Activated CD8-positive, alpha-beta T cell treated with anti-CD3 and anti-CD28 coated beads for 36 hours (primary cell): Measurements from ENCODE around the gene GCC1. TPM values are rescaled to one million over a fixed set of nuclear protein-coding genes. Genes with fewer than 3 reads are reported as not detected.
A peak's percentile ranks its signal among the peaks of the same experiment; 100 is the strongest.

ENCODE experiments used
- ATAC-seq: fragments of 200-7000 bp; cut with Tn5 transposase; one replicate; pipeline ENCODE4 v1.10.0; 2021; ENCODE audit warnings: mild to moderate bottlenecking, moderate library complexity
- CTCF ChIA-PET: fragments of 350-600 bp; sonication (Branson Sonifier 250); formaldehyde crosslinking; loops from one replicate; lab custom pipeline; 2021; ENCODE audit warnings: antibody characterized with exemption; lab: Charles Lee
- POLR2A ChIA-PET: fragments of 350-600 bp; sonication (Branson Sonifier 250); formaldehyde crosslinking; loops from one replicate; lab custom pipeline; 2021; ENCODE audit warnings: antibody characterized with exemption; lab: Charles Lee
- DNase-seq: peaks from one replicate; pipeline ENCODE4 v3.0.0-alpha.2; 2020
- H3K27ac Mint-ChIP-seq: one replicate; pipeline ENCODE4 v1.8.0; 2021; ENCODE audit warnings: mild to moderate bottlenecking, mixed read lengths
- H3K27me3 Mint-ChIP-seq: one replicate; pipeline ENCODE4 v1.8.0; 2021; ENCODE audit warnings: mixed read lengths
- H3K36me3 Mint-ChIP-seq: one replicate; pipeline ENCODE4 v1.8.0; 2021; ENCODE audit warnings: low read depth, mixed read lengths
- H3K4me1 Mint-ChIP-seq: one replicate; pipeline ENCODE4 v1.8.0; 2021; ENCODE audit warnings: low read depth, mixed read lengths
- H3K4me3 Mint-ChIP-seq: one replicate; pipeline ENCODE4 v1.8.0; 2021; ENCODE audit warnings: mild to moderate bottlenecking, moderate library complexity, mixed read lengths
- H3K9me3 Mint-ChIP-seq: one replicate; pipeline ENCODE4 v1.8.0; 2021; ENCODE audit warnings: mixed read lengths
- CTCF ChIP-seq: fragments of 200-600 bp; IDR thresholded peaks from one replicate; pipeline ENCODE4 v1.8.0; 2022; ENCODE audit warnings: antibody characterized with exemption, mild to moderate bottlenecking
- intact Hi-C: fragments of 100-400 bp; cut with micrococcal nuclease; formaldehyde crosslinking; loops from one replicate; pipeline ENCODE4 v1.10.0; 2022
- total RNA-seq, 2 experiments: library from RNA; stranded (reverse); gene quantifications; one replicate each; pipeline ENCODE4 v1.2.3, GENCODE V29; 2021

GCC1 gene
- total RNA-seq, 2 experiments from 2014 or later = 12.4 to 12.5 TPM

DNA sequence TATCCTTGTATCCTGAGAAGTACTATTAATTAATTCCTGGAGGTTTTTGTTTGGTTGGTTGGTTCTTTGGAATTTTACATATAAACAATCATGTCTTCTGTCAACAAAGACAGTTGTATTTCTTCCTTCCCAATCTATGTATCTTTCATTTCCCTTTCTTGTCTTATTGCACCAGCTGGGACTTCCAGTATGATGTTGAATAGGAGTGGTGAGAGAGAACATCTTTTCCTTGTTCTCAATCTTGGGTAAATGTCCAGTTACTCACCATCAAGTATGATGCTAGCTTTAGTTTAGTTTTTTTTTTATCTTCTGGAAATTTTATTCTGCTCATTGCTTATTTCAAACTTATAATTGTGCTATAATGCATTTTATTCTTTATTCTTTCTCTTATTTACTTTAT lies 39.9 kb upstream of the GCC1 start:
- no peak for TF ChIP-seq CTCF
- intact Hi-C loops = no loop called here
- CTCF ChIA-PET = no interaction called here

GRCh38 chr7:127620406-127621233 lies 35.2 kb upstream of the GCC1 start:
- Mint-ChIP-seq H3K27me3 (peaks cover 40% of the 10 kb centered on the region), H3K27ac (no peak overlapping the region), H3K4me3 (no peak overlapping the region), H3K4me1 (peaks cover 6% of the 10 kb centered on the region), H3K9me3 (no peaks in the 10 kb centered on the region), H3K36me3 (no peaks in the 10 kb centered on the region)
- TF ChIP-seq CTCF = no peak
- ATAC-seq (no peak), DNase-seq (peak; percentile 5)
- ChIA-PET CTCF (no interaction called here), POLR2A (no interaction called here)
- intact Hi-C loops = no loop called here

More for the DNA sequence above, 39.9 kb upstream of the GCC1 start:
- no peaks in the 10 kb centered on the region for H3K9me3 Mint-ChIP-seq
- no peak overlapping the region for H3K27ac Mint-ChIP-seq
- H3K4me3 Mint-ChIP-seq = no peak overlapping the region
- peaks cover 22% of the 10 kb centered on the region for H3K27me3 Mint-ChIP-seq
- H3K4me1 Mint-ChIP-seq = peaks cover 5% of the 10 kb centered on the region
- DNase-seq (no peak), ATAC-seq (no peak)
- POLR2A ChIA-PET = no interaction called here
- H3K36me3 Mint-ChIP-seq = no peaks in the 10 kb centered on the region

GRCh38 chr7:127619681-127620405 lies 34.4 kb upstream of the GCC1 start:
- DNase-seq = no peak
- no peak for ATAC-seq
- no peak overlapping the region for H3K27ac Mint-ChIP-seq
- no peaks in the 10 kb centered on the region for H3K36me3 Mint-ChIP-seq
- peaks cover 6% of the 10 kb centered on the region for H3K4me1 Mint-ChIP-seq
- no peaks in the 10 kb centered on the region for H3K9me3 Mint-ChIP-seq
- intact Hi-C loops = no loop called here
- ChIA-PET POLR2A (no interaction called here), CTCF (no interaction called here)
- no peak overlapping the region for H3K4me3 Mint-ChIP-seq
- TF ChIP-seq CTCF = no peak
- H3K27me3 Mint-ChIP-seq = peaks cover 40% of the 10 kb centered on the region

GRCh38 chr7:127618775-127619174 lies 33.4 kb upstream of the GCC1 start:
- Mint-ChIP-seq H3K4me3 (no peak overlapping the region), H3K27me3 (peaks cover 35% of the 10 kb centered on the region), H3K9me3 (no peaks in the 10 kb centered on the region), H3K36me3 (no peaks in the 10 kb centered on the region), H3K4me1 (peaks cover 6% of the 10 kb centered on the region), H3K27ac (no peak overlapping the region)
- no peak for DNase-seq
- ATAC-seq = no peak
- no peak for TF ChIP-seq CTCF
- POLR2A ChIA-PET = no interaction called here
- CTCF ChIA-PET = interaction anchor here (1.7 kb wide), 1 partner anchor 10 kb away, joined by 6 read pairs; no protein-coding TSS in a partner anchor
- intact Hi-C loops = no loop called here

- Mint-ChIP-seq H3K9me3 (no peaks in the 10 kb centered on the region), H3K27ac (no peak within 1 kb of the TSS), H3K27me3 (peaks cover 33% of the 10 kb centered on the region), H3K4me1 (peaks cover 6% of the 10 kb centered on the region), H3K36me3 (no peaks in the 10 kb centered on the region), H3K4me3 (no peak within 1 kb of the TSS)
- ATAC-seq (no peak), DNase-seq (no peak)
- ChIA-PET CTCF (interaction anchor here (1.7 kb wide), 1 partner anchor 10 kb away, joined by 6 read pairs; no protein-coding TSS in a partner anchor), POLR2A (no interaction called here)
- TF ChIP-seq CTCF = no peak
- intact Hi-C loops = no loop called here
Observed at GRCh38 chr7:127618042-127618441, 32.6 kb upstream of the GCC1 start, which contains the start of gene PAX4. PAX4 (minus strand) TSS chr7:127618142; CDS start chr7:127615928, 2,214 bp downstream.
